Type B pancreatic cell (in vitro differentiated cells): ENCODE measurements around the gene GLIS1. TPM values are rescaled to one million over a fixed set of nuclear protein-coding genes. Genes with fewer than 3 reads are reported as not detected.

Source experiments
- DNase-seq: peaks from one replicate; pipeline ENCODE4 v3.0.0; 2021; ENCODE audit warnings: mixed read lengths; ENCODE audit not compliant: unreplicated experiment; ENCODE audit errors: extremely low spot score
- H3K27ac Mint-ChIP-seq: 2 replicates; pipeline ENCODE4 v1.8.0; 2021; ENCODE audit warnings: mild to moderate bottlenecking, mixed read lengths
- H3K27me3 Mint-ChIP-seq: 2 replicates; pipeline ENCODE4 v1.8.0; 2021; ENCODE audit warnings: mixed read lengths
- H3K36me3 Mint-ChIP-seq: 2 replicates; pipeline ENCODE4 v1.8.0; 2021; ENCODE audit warnings: mixed read lengths
- H3K4me1 Mint-ChIP-seq: one replicate; pipeline ENCODE4 v1.8.0; 2021; ENCODE audit warnings: mixed read lengths; ENCODE audit not compliant: unreplicated experiment
- H3K4me3 Mint-ChIP-seq: 2 replicates; pipeline ENCODE4 v1.8.0; 2021; ENCODE audit warnings: mild to moderate bottlenecking, mixed read lengths
- H3K9me3 Mint-ChIP-seq: 2 replicates; pipeline ENCODE4 v1.8.0; 2021; ENCODE audit warnings: mixed read lengths
- CTCF ChIP-seq: fragments of 200-600 bp; sonication (generic); conservative IDR thresholded peaks from 2 replicates; pipeline ENCODE4 v1.5.0; 2021; ENCODE audit warnings: antibody characterized with exemption, mild to moderate bottlenecking
- total RNA-seq: library from RNA; stranded (reverse); gene quantifications from 2 replicates; pipeline ENCODE4 v1.2.1, GENCODE V29; 2021; ENCODE audit warnings: low replicate concordance

The GLIS1 gene
- total RNA-seq, 1 donor from 2014 or later: 2.1 TPM

GRCh38 chr1:53704304-53704703 is 34.7 kb downstream of the GLIS1 start:
- no peak for TF ChIP-seq CTCF
- Mint-ChIP-seq H3K27me3 (peaks cover 44% of the 10 kb centered on the region), H3K9me3 (no peaks in the 10 kb centered on the region), H3K4me3 (no peak overlapping the region), H3K4me1 (peaks cover 14% of the 10 kb centered on the region), H3K36me3 (no peaks in the 10 kb centered on the region), H3K27ac (no peak overlapping the region)
- DNase-seq: no peak

DNA sequence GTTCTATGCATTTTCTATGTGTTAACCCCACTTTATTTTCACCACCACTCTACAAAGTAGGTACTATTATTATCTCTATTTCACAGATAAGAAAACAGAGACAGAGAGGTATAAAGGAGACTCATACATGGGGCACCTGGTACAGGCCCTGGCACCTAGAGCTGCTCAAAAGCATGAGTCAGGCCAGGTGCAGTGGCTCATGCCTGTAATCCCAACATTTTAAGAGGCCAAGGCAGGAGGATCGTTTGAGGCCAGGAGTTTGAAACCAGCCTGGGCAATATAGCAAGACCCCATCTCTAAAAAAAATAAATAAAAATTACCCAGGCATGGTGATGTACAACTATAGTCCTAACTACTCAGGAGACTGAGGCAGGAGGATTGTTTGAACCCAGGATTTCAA is 35.8 kb downstream of the GLIS1 start:
- DNase-seq: no peak
- Mint-ChIP-seq H3K27me3 (peaks cover 41% of the 10 kb centered on the region), H3K27ac (no peak overlapping the region), H3K4me1 (peaks cover 14% of the 10 kb centered on the region), H3K9me3 (no peaks in the 10 kb centered on the region), H3K36me3 (no peaks in the 10 kb centered on the region), H3K4me3 (no peak overlapping the region)
- no peak for TF ChIP-seq CTCF

DNA sequence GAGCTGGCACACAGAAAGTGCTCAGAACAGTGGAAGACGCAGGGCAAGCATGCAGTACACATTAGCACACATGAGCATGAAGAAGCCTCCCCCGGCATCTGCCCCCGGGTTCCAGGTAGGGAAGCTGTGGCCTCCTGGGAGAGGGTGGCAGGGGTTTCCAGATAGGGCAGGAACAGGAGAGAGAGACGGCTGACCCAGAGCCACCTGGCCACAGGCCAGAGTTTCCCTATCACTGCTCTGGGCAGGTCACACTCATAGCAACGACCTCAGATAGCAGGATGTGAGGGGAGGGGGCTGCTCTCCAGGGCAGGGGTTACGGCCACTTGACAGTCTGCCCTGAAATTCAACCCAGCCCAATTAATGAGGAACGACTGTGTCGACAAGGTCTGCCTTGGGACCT is 36.6 kb downstream of the GLIS1 start:
- no peak for TF ChIP-seq CTCF
- DNase-seq: no peak
- no peaks in the 10 kb centered on the region for H3K36me3 Mint-ChIP-seq
- H3K4me1 Mint-ChIP-seq: peaks cover 14% of the 10 kb centered on the region
- H3K27me3 Mint-ChIP-seq: peaks cover 41% of the 10 kb centered on the region
- no peak overlapping the region for H3K4me3 Mint-ChIP-seq
- no peaks in the 10 kb centered on the region for H3K9me3 Mint-ChIP-seq
- no peak overlapping the region for H3K27ac Mint-ChIP-seq

DNA sequence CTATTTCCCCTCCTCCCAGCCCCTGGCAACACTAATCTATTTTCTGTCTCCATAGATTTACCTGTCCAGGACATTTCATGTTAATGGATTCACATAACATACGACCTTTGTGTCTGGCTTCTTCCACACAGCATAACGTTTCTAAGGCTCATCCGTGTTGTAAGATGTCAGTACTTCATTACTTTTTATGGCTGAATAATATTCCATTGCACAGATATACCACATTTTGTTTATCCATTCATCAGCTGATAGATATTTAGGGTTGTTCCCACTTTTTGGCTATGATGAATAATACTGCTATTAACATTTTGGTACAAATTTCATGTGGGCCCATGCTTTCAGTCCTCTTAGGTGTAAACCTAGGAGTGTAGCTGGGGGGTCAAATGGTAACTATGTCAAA is 38.2 kb downstream of the GLIS1 start:
- Mint-ChIP-seq H3K27me3 (peaks cover 35% of the 10 kb centered on the region), H3K36me3 (no peaks in the 10 kb centered on the region), H3K4me1 (peaks cover 16% of the 10 kb centered on the region), H3K4me3 (no peak overlapping the region), H3K27ac (no peak overlapping the region), H3K9me3 (no peaks in the 10 kb centered on the region)
- DNase-seq: no peak
- TF ChIP-seq CTCF: no peak

DNA sequence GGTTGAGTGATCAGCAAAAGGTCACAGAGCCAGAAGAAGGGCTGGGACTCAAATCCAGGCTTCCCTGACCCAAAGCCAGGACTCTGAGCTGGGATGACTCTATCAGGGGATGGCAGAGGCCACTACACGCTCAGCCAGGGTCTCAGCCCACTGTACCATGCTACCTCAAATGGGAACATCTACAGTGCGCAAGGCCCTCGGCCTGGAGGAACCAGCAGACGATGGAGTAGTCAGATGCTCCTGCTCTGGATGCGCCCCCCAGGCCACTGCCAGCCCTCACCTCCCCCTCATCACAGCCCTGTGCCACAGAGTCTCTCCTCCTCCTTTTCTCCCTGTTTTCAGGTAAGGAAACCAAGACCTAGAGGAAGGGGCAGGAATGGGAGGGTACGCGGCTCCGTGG is 39.0 kb downstream of the GLIS1 start:
- Mint-ChIP-seq H3K9me3 (no peaks in the 10 kb centered on the region), H3K36me3 (no peaks in the 10 kb centered on the region), H3K4me3 (no peak overlapping the region), H3K27me3 (peaks cover 28% of the 10 kb centered on the region), H3K4me1 (peaks cover 16% of the 10 kb centered on the region), H3K27ac (no peak overlapping the region)
- no peak for TF ChIP-seq CTCF
- DNase-seq: no peak

GRCh38 chr1:53698384-53698980 is 40.5 kb downstream of the GLIS1 start:
- no peaks in the 10 kb centered on the region for H3K9me3 Mint-ChIP-seq
- H3K27ac Mint-ChIP-seq: no peak overlapping the region
- no peak for TF ChIP-seq CTCF
- H3K36me3 Mint-ChIP-seq: no peaks in the 10 kb centered on the region
- DNase-seq: no peak
- no peak overlapping the region for H3K4me3 Mint-ChIP-seq
- H3K4me1 Mint-ChIP-seq: peaks cover 18% of the 10 kb centered on the region
- H3K27me3 Mint-ChIP-seq: peaks cover 21% of the 10 kb centered on the region
